Transverse colon (tissue), 4 donors: ENCODE measurements around the gene MTFP1. TPM values are rescaled to one million over a fixed set of nuclear protein-coding genes. Genes with fewer than 3 reads are reported as not detected.

Source experiments
- DNase-seq: peaks from one replicate; pipeline ENCODE4 v3.0.0-alpha.2; 2019
- H3K27ac ChIP-seq, 4 donors: fragments of 200-600 bp; sonication (generic); 2 replicates each; pipeline ENCODE4 v1.5.1; 2016 to 2018; ENCODE audit warnings: inconsistent platforms in 4 of 4
- H3K27me3 ChIP-seq: fragments of 200-600 bp; sonication (generic); 2 replicates; pipeline ENCODE4 v1.5.1; 2017; ENCODE audit warnings: inconsistent platforms
- H3K36me3 ChIP-seq, 4 donors: fragments of 200-600 bp; sonication (generic); 2 replicates each; pipeline ENCODE4 v1.5.1; 2017 to 2019; ENCODE audit warnings: inconsistent platforms in 4 of 4
- H3K4me1 ChIP-seq, 4 donors: fragments of 200-600 bp; sonication (generic); 2 replicates each; pipeline ENCODE4 v1.5.1; 2017 to 2020; ENCODE audit warnings: inconsistent platforms in 4 of 4
- H3K4me3 ChIP-seq, 4 donors: fragments of 200-600 bp; sonication (generic); 1 replicate in 1 of 4; 2 replicates in 3 of 4; pipeline versions ENCODE4 v1.5.1 to v1.6.1; 2017 to 2019; ENCODE audit warnings: inconsistent platforms in 4 of 4
- H3K9me3 ChIP-seq, 2 donors: fragments of 200-600 bp; sonication (generic); 2 replicates each; pipeline ENCODE4 v1.5.1; 2017 to 2019; ENCODE audit warnings: inconsistent platforms in 2 of 2
- EP300 ChIP-seq: sonication (generic); formaldehyde crosslinking; IDR thresholded peaks from one replicate; pipeline ENCODE4 v1.6.1; 2017; ENCODE audit warnings: antibody characterized with exemption, low read depth
- POLR2A ChIP-seq: fragments of 450-650 bp; IDR thresholded peaks from one replicate; pipeline ENCODE4 v1.6.1; 2016; ENCODE audit warnings: antibody characterized with exemption, mild to moderate bottlenecking, moderate library complexity
- POLR2AphosphoS5 ChIP-seq, 3 donors: sonication (generic); formaldehyde crosslinking; IDR thresholded peaks; one replicate each; pipeline ENCODE4 v1.6.1; 2016; ENCODE audit warnings: antibody characterized with exemption in 3 of 3
- WGBS, 2 donors: methylation state at CpG; one replicate each; pipeline ENCODE4 v1.1.5; 2018; ENCODE audit warnings: low coverage in 1 of 2; 5-methylcytosine and 5-hydroxymethylcytosine counted together
- in situ Hi-C, 4 donors: fragments of 200-750 bp; cut with MboI; loops; one replicate each; pipeline versions ENCODE4 v1.15.0 to v1.15.1; 2017; ENCODE audit warnings: low sequenced_read_pairs in 3 of 4, low pct_ligation_motif_present in 1 of 4, low pct_unique_long_range_greater_than_20kb in 1 of 4
- intact Hi-C: fragments of 100-400 bp; cut with DNase I; formaldehyde crosslinking; loops from one replicate; pipeline ENCODE4 v1.15.1; 2023; ENCODE audit warnings: low total_unique reads
- total RNA-seq, 4 donors: library from RNA; depleted of rRNA; stranded (reverse); fragments of >200 nt; gene quantifications; one replicate each; pipeline ENCODE4 v1.1.0, GENCODE V29; 2016
- TF ChIP-seq, protein P1 (sequence below), 5 experiments: fragments of 200-600 bp in 3 of 5; fragments of 450-650 bp in 2 of 5; sonication (generic) in 3 of 5; IDR thresholded peaks; 1 replicate in 2 of 5; 2 replicates in 3 of 5; pipeline ENCODE4 v1.5.1; 2016 to 2017; ENCODE audit warnings: antibody characterized with exemption in 5 of 5, inconsistent platforms in 3 of 5, mild to moderate bottlenecking in 2 of 5, moderate library complexity in 1 of 5

MTFP1 gene
- total RNA-seq, 4 donors from 2014 or later: 2.0 to 48.6 (median 21.4) TPM

- no peak for TF ChIP-seq EP300
- Histone ChIP-seq H3K9me3 (no peaks in the 10 kb centered on the region), H3K36me3 (no peaks in the 10 kb centered on the region), H3K27me3 (no peaks in the 10 kb centered on the region), H3K4me3 (peak overlapping the region in 3 of 4 donors; percentile 64 to 70 (median 67)), H3K4me1 (peaks cover 22 to 54% (median 39%) of the 10 kb centered on the region in 4 donors), H3K27ac (peak overlapping the region; percentile 74 to 98 (median 92))
- in situ Hi-C loops (no loop called here), intact Hi-C loops (no loop called here)
- DNase-seq: no peak
- WGBS, 2 donors: 0 to 8% methylated on average over 6 to 9 of the region's 9 CpGs
These were observed 297 bp upstream of the MTFP1 start for GRCh38 chr22:30425327-30425615.

DNA sequence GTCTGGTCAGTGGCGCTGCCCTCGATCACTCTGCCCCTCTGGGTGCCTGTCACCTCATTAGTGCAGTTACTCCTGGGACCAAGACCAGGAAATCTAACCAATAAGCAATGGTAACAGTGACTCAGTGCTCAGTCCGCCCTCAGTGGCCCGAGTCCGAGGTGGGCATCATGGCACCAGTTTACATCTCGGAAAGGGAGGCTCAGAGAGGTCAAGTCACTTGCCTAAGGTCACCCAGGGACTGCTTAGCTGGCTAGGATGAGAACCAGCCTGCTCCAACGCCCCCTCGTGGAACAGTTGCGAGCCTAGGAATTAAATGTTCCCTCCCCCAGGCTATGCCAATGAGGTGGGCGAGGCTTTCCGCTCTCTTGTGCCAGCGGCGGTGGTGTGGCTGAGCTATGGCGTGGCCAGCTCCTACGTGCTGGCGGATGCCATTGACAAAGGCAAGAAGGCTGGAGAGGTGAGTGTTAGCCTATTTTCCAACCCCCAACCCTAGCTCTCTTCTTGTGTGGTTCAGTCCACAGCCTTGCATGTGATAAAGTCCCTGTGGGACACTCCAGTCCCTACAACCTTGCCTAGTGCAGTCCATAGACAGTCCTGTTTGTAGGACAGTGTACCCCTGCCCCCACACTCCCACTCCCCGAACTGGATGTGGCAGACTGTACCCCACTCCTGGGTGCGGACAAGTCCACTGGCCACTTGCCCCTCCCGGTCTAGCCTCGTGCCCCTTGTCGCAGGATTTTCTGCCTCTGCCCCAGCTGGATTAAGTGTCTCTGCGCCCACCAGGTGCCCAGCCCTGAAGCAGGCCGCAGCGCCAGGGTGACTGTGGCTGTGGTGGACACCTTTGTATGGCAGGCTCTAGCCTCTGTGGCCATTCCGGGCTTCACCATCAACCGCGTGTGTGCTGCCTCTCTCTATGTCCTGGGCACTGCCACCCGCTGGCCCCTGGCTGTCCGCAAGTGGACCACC lies 1.1 kb downstream of the MTFP1 start:
- H3K27ac ChIP-seq: peak overlapping the region; percentile 74 to 98 (median 92)
- WGBS, 2 donors: 48% methylated on average over 29 of the region's 29 CpGs; no CpG with 5 or more reads in 1 of the 2 donors
- peak overlapping the region in 3 of 4 donors; percentile 64 to 70 (median 67) for H3K4me3 ChIP-seq
- intact Hi-C loops: no loop called here
- H3K4me1 ChIP-seq: peaks cover 22 to 40% (median 31%) of the 10 kb centered on the region in 4 donors
- peak; percentile 94 for DNase-seq
- no peaks in the 10 kb centered on the region for H3K36me3 ChIP-seq
- H3K27me3 ChIP-seq: no peaks in the 10 kb centered on the region
- in situ Hi-C loops: no loop called here
- no peak for TF ChIP-seq POLR2A
- peak in 2 of 3 donors; percentile 7 to 36 for TF ChIP-seq POLR2AphosphoS5 (IDR thresholded peaks at IDR 0.05)
- TF ChIP-seq EP300: no peak
- TF ChIP-seq, protein P1, sequence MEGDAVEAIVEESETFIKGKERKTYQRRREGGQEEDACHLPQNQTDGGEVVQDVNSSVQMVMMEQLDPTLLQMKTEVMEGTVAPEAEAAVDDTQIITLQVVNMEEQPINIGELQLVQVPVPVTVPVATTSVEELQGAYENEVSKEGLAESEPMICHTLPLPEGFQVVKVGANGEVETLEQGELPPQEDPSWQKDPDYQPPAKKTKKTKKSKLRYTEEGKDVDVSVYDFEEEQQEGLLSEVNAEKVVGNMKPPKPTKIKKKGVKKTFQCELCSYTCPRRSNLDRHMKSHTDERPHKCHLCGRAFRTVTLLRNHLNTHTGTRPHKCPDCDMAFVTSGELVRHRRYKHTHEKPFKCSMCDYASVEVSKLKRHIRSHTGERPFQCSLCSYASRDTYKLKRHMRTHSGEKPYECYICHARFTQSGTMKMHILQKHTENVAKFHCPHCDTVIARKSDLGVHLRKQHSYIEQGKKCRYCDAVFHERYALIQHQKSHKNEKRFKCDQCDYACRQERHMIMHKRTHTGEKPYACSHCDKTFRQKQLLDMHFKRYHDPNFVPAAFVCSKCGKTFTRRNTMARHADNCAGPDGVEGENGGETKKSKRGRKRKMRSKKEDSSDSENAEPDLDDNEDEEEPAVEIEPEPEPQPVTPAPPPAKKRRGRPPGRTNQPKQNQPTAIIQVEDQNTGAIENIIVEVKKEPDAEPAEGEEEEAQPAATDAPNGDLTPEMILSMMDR (IDR thresholded peaks at IDR 0.05): peak; percentile 60 to 85 (median 72)
- no peaks in the 10 kb centered on the region for H3K9me3 ChIP-seq

DNA sequence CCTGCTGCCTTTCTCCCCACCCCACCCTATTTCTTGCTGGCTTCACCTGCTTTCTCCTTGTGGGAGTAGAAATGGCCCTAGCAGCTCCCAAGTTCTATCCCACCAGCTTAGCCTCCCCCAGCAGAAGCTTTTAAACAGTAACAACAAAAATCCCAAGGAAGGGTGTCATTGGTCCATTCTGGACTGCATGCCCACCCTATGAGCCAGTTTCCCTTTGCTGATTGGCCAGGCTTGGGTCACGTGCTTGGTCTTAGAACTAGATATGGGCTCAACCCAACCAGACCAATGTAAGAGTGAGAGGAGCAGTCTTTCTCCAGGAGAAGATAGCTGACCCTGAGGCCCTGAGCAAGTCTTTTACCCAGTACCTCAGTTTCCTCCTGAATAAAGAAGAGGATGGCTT lies 2.3 kb downstream of the MTFP1 start:
- Histone ChIP-seq H3K27ac (no peak overlapping the region), H3K9me3 (no peaks in the 10 kb centered on the region), H3K27me3 (no peaks in the 10 kb centered on the region), H3K4me1 (peaks cover 10 to 28% (median 19%) of the 10 kb centered on the region in 4 donors), H3K36me3 (no peaks in the 10 kb centered on the region), H3K4me3 (no peak overlapping the region)
- intact Hi-C loops (no loop called here), in situ Hi-C loops (no loop called here)
- 80% methylated on average over 1 of the region's 1 CpG; no CpG with 5 or more reads in 1 of the 2 donors for WGBS, 2 donors
- TF ChIP-seq POLR2A: no peak
- TF ChIP-seq EP300: no peak
- TF ChIP-seq, protein P1 (IDR thresholded peaks at IDR 0.05): no peak
- TF ChIP-seq POLR2AphosphoS5 (IDR thresholded peaks at IDR 0.05): no peak
- no peak for DNase-seq

- TF ChIP-seq, protein P1 (IDR thresholded peaks at IDR 0.05): no peak
- TF ChIP-seq EP300: no peak
- TF ChIP-seq POLR2AphosphoS5 (IDR thresholded peaks at IDR 0.05): no peak
- TF ChIP-seq POLR2A: no peak
- H3K27me3 ChIP-seq: no peaks in the 10 kb centered on the region
- WGBS, 2 donors: 33 to 61% methylated on average over 4 of the region's 4 CpGs
- H3K27ac ChIP-seq: no peak overlapping the region
- H3K9me3 ChIP-seq: no peaks in the 10 kb centered on the region
- no peak overlapping the region for H3K4me3 ChIP-seq
- peaks cover 2 to 15% (median 8%) of the 10 kb centered on the region in 4 donors for H3K4me1 ChIP-seq
- no peaks in the 10 kb centered on the region for H3K36me3 ChIP-seq
- in situ Hi-C loops: no loop called here
- no peak for DNase-seq
- intact Hi-C loops: no loop called here
These were observed 4.3 kb downstream of the MTFP1 start for GRCh38 chr22:30429887-30430286.
